ENCODE data around the gene SPACA7.

DNA sequence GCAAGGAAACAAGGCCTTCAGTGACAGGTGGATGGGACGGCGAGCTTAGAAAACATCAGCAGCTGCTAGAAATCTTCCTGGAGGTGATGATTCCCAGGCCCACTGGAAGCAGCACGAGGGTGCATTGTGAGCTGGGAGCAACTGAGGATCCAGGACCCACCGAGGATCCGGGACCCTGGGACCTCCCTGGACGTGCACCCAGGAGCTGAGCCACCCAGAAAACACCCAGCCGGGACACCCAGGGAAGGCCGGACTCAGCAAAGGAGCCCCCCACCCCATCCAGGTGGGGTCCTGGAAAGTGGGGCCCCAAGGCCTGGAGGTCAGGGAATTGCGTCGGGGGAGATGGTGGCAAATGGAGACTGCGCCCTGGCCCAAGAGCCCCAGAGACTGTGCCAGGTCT is 22.3 kb upstream of the SPACA7 start:
- TF ChIP-seq POLR2A (IDR thresholded peaks at IDR 0.05): no peak
- TF ChIP-seq, protein P1, sequence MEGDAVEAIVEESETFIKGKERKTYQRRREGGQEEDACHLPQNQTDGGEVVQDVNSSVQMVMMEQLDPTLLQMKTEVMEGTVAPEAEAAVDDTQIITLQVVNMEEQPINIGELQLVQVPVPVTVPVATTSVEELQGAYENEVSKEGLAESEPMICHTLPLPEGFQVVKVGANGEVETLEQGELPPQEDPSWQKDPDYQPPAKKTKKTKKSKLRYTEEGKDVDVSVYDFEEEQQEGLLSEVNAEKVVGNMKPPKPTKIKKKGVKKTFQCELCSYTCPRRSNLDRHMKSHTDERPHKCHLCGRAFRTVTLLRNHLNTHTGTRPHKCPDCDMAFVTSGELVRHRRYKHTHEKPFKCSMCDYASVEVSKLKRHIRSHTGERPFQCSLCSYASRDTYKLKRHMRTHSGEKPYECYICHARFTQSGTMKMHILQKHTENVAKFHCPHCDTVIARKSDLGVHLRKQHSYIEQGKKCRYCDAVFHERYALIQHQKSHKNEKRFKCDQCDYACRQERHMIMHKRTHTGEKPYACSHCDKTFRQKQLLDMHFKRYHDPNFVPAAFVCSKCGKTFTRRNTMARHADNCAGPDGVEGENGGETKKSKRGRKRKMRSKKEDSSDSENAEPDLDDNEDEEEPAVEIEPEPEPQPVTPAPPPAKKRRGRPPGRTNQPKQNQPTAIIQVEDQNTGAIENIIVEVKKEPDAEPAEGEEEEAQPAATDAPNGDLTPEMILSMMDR (IDR thresholded peaks at IDR 0.05): no peak

Measured in uterus (tissue), 2 donors.